Spleen (tissue), 13 donors: ENCODE measurements around the gene EXOSC7. TPM values are rescaled to one million over a fixed set of nuclear protein-coding genes. Genes with fewer than 3 reads are reported as not detected.

Source experiments
- DNase-seq: peaks from one replicate; pipeline ENCODE4 v3.0.0-alpha.2; 2020
- H3K27ac ChIP-seq, 8 donors: fragments of 200-600 bp; sonication (generic) in 7 of 8; 1 replicate in 4 of 8; 2 replicates in 4 of 8; pipeline versions ENCODE4 v1.5.0 to v1.8.0; 2016 to 2021; ENCODE audit warnings: inconsistent platforms in 4 of 8, mild to moderate bottlenecking in 4 of 8, moderate library complexity in 1 of 8
- H3K27me3 ChIP-seq, 7 donors: fragments of 200-600 bp; sonication (generic) in 6 of 7; replicated peaks in 1 of 7; 1 replicate in 4 of 7; 2 replicates in 3 of 7; pipeline versions ENCODE4 v1.5.0 to v1.8.0; 2016 to 2021; ENCODE audit warnings: inconsistent platforms in 3 of 7, mild to moderate bottlenecking in 1 of 7
- H3K36me3 ChIP-seq, 6 donors: fragments of 200-600 bp; sonication (generic) in 5 of 6; 1 replicate in 4 of 6; 2 replicates in 2 of 6; pipeline versions ENCODE4 v1.5.0 to v1.8.0; 2016 to 2021; ENCODE audit warnings: inconsistent platforms in 2 of 6
- H3K4me1 ChIP-seq, 6 donors: fragments of 200-600 bp; sonication (generic) in 5 of 6; 1 replicate in 3 of 6; 2 replicates in 3 of 6; pipeline versions ENCODE4 v1.5.0 to v1.8.0; 2016 to 2021; ENCODE audit warnings: inconsistent platforms in 3 of 6
- H3K4me3 ChIP-seq, 8 donors: fragments of 200-600 bp; sonication (generic) in 7 of 8; 1 replicate in 4 of 8; 2 replicates in 4 of 8; pipeline versions ENCODE4 v1.5.0 to v1.8.0; 2016 to 2021; ENCODE audit warnings: inconsistent platforms in 4 of 8, mild to moderate bottlenecking in 4 of 8, moderate library complexity in 2 of 8
- H3K9me3 ChIP-seq, 8 donors: fragments of 200-600 bp; sonication (generic) in 7 of 8; 1 replicate in 4 of 8; 2 replicates in 4 of 8; pipeline versions ENCODE4 v1.5.0 to v1.8.0; 2016 to 2021; ENCODE audit warnings: inconsistent platforms in 4 of 8
- POLR2A ChIP-seq, 3 donors: fragments of 450-650 bp; IDR thresholded peaks; one replicate each; pipeline ENCODE4 v1.5.1; 2017; ENCODE audit warnings: antibody characterized with exemption in 3 of 3, mild to moderate bottlenecking in 1 of 3
- POLR2AphosphoS5 ChIP-seq, 3 donors: sonication (generic); formaldehyde crosslinking; IDR thresholded peaks; one replicate each; pipeline ENCODE4 v1.5.1; 2017; ENCODE audit warnings: antibody characterized with exemption in 3 of 3
- WGBS, 5 donors: extraction: QIAGEN DNeasy Blood & Tissue Kit in 3 of 5; methylation state at CpG; one replicate each; pipeline versions ENCODE4 v1.1.5 to v1.1.7; 2013 to 2018; 5-methylcytosine and 5-hydroxymethylcytosine counted together
- intact Hi-C: fragments of 100-400 bp; cut with DNase I; formaldehyde crosslinking; loops from one replicate; pipeline ENCODE4 v1.15.0; 2023; ENCODE audit warnings: low total_unique reads
- long read RNA-seq, 2 donors: transcript quantifications; one replicate each; lab custom pipeline, GENCODE V29; 2026
- polyA plus RNA-seq, 3 donors: library from polyadenylated mRNA; stranded (reverse); fragments of 200-250 nt; gene quantifications; one replicate each; pipeline ENCODE4 v1.2.1, GENCODE V29; 2013
- total RNA-seq, 7 donors: library from RNA; depleted of rRNA in 3 of 7; stranded (reverse); fragments of >200 nt in 3 of 7; fragmentation: NEBNext Ultra II Directional in 4 of 7; extraction: Animal tissue kit (Norgen Biotek cat#: 25700) in 4 of 7; gene quantifications; one replicate each; pipeline versions ENCODE4 v1.1.0 to v1.2.1, GENCODE V29; 2016 to 2021
- TF ChIP-seq, protein P1 (sequence below), 11 experiments: fragments of 200-600 bp in 7 of 11; fragments of 450-650 bp in 4 of 11; sonication (generic) in 4 of 11; IDR thresholded peaks in 8 of 11; conservative IDR thresholded peaks in 3 of 11; 1 replicate in 7 of 11; 2 replicates in 4 of 11; pipeline versions ENCODE4 v1.4.0 to v1.8.0; 2016 to 2021; ENCODE audit warnings: antibody characterized with exemption in 11 of 11, inconsistent platforms in 4 of 11, mild to moderate bottlenecking in 1 of 11
- donor health status: healthy with polysubstance abuse.
- donor health status: DM: no; HTN: no; CAD: no; lungs with moderate emphysema.
- donor health status: DM: no; HTN: no; CAD: no.
- donor health status: Bipolar disorder and iron deficiency.
- donor health status: healthy.
- donor health status: DM: no; HTN: no; CAD: no.
- donor health status: DM: yes; HTN: yes; CAD: no.

EXOSC7 gene
- total RNA-seq (10 to 100 TPM; 28.4 to 42.8 (median 33.6) TPM), polyA plus RNA-seq (10 to 100 TPM; 32.1 to 43.7 (median 43.1) TPM)
- long read RNA-seq, donor 1, transcript EXOSC7-201 (8 exons, 1,055 nt): major isoform, 13 of 32 reads
- long read RNA-seq, donor 1, transcript EXOSC7-209 (3 exons, 1,647 nt): minor isoform, 5 of 32 reads
- long read RNA-seq, donor 1, partial matches to known transcripts: 0 of 32 reads
- long read RNA-seq, donor 1, other reads (novel, unspliced or antisense): 12 of 32 reads
- long read RNA-seq, donor 2, transcript EXOSC7-201 (8 exons, 1,055 nt): major isoform, 14 of 17 reads
- long read RNA-seq, donor 2, partial matches to known transcripts: 0 of 17 reads
- long read RNA-seq, donor 2, other reads (novel, unspliced or antisense): 0 of 17 reads

DNA sequence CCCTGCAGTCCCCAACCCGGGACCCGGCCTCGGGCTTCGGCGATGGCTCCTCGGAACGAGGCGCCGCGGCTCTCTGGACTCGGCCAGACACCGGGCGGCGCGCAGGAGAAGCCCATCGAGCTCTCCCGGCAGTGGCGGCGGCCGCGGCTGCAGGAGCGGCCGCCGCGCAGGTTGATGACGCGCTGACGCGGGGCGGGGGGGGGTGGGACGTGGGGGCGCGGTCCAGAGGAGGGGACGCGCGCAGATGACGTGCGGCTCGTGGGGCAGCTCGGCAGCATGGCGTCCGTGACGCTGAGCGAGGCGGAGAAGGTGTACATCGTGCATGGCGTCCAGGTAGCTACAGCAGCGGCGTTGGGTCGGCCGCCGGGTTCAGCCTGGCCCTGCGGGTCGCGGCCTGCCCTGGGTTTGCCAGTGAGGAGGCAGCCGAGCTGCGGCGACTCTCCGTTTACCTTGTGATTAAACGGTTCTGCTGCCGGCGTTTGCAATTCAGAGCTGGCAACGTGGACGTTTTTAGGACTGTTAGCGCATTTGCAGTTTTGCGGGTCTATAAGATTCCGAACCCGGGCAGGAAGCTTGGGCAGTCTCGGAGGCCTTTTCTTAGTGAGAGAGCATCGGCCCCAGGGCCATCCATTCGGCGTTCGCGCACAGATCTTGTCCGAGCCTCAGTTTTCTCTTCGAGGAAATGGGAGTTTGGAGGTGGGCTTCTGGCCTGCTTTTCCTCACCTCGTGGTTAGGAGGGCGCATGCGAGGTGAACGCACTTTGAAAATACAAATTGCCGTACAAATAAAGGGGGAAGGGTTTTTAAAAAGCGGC is at the start of gene EXOSC7, which contains the start of gene ZDHHC3:
TSS of gene EXOSC7 (plus strand) at position 243 of the 814 bp plus-strand sequence. CDS start at position 277, 34 bp downstream.
TSS of gene ZDHHC3 (minus strand) at position 173 of the 814 bp plus-strand sequence. CDS start 16,738 bp downstream, outside the sequence.
- peak within 1 kb of the TSS; percentile 76 to 96 (median 88) for H3K4me3 ChIP-seq
- intact Hi-C loops: loop anchor here (5.0 kb wide), 1 partner anchor 639 kb away; the partner anchor contains the start of gene TCAIM
- WGBS, 5 donors: 0 to 1% (median 1%) methylated on average over 47 to 82 of the region's 82 CpGs
- peak; percentile 98 for DNase-seq
- peak within 1 kb of the TSS; percentile 75 to 95 (median 90) for H3K27ac ChIP-seq
- H3K27me3 ChIP-seq: no peaks in the 10 kb centered on the region
- TF ChIP-seq POLR2A (IDR thresholded peaks at IDR 0.05) (peak in 1 of 3 donors; percentile 12), POLR2AphosphoS5 (IDR thresholded peaks at IDR 0.05) (peak; percentile 91 to 94 (median 93))
- TF ChIP-seq, protein P1, sequence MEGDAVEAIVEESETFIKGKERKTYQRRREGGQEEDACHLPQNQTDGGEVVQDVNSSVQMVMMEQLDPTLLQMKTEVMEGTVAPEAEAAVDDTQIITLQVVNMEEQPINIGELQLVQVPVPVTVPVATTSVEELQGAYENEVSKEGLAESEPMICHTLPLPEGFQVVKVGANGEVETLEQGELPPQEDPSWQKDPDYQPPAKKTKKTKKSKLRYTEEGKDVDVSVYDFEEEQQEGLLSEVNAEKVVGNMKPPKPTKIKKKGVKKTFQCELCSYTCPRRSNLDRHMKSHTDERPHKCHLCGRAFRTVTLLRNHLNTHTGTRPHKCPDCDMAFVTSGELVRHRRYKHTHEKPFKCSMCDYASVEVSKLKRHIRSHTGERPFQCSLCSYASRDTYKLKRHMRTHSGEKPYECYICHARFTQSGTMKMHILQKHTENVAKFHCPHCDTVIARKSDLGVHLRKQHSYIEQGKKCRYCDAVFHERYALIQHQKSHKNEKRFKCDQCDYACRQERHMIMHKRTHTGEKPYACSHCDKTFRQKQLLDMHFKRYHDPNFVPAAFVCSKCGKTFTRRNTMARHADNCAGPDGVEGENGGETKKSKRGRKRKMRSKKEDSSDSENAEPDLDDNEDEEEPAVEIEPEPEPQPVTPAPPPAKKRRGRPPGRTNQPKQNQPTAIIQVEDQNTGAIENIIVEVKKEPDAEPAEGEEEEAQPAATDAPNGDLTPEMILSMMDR (IDR thresholded peaks at IDR 0.05 in 8 of 11, conservative IDR thresholded peaks at IDR 0.05 in 3 of 11): peak in 2 of 11 experiments; percentile 36 to 42
- H3K36me3 ChIP-seq: peaks cover 0 to 1% (median 0%) of the 10 kb centered on the region in 6 donors
- H3K9me3 ChIP-seq: no peaks in the 10 kb centered on the region
- H3K4me1 ChIP-seq: peaks cover 23 to 90% (median 62%) of the 10 kb centered on the region in 6 donors

DNA sequence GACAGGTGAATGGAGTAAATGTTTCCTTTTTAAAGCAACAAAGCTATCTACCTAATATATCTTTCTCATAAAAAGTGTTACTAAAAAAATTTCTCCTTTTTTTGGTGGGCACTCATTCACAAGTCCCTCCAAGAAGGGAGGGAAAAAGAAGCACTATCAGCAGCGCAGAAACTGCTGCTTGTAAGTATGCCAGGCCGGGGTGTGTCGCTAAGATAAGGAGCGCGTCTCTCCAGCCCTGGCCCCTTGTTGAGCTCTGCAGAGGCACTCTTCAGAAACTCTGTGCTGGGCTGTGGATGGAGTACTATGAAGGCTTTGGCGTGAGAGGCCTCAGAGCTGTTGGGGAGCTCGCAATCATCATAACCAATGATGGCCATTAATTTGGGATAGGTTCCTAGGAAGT is 49.1 kb upstream of the EXOSC7 start:
- 90 to 99% (median 97%) methylated on average over 7 of the region's 7 CpGs for WGBS, 5 donors
- TF ChIP-seq, protein P1 (IDR thresholded peaks at IDR 0.05 in 8 of 11, conservative IDR thresholded peaks at IDR 0.05 in 3 of 11): no peak
- TF ChIP-seq POLR2A (IDR thresholded peaks at IDR 0.05) (no peak), POLR2AphosphoS5 (IDR thresholded peaks at IDR 0.05) (no peak)
- H3K4me3 ChIP-seq: no peak overlapping the region
- no peak for DNase-seq
- intact Hi-C loops: no loop called here
- H3K27me3 ChIP-seq: no peaks in the 10 kb centered on the region
- no peaks in the 10 kb centered on the region for H3K4me1 ChIP-seq
- no peak overlapping the region for H3K27ac ChIP-seq
- peaks cover 0 to 100% (median 70%) of the 10 kb centered on the region in 6 donors for H3K36me3 ChIP-seq
- no peaks in the 10 kb centered on the region for H3K9me3 ChIP-seq

DNA sequence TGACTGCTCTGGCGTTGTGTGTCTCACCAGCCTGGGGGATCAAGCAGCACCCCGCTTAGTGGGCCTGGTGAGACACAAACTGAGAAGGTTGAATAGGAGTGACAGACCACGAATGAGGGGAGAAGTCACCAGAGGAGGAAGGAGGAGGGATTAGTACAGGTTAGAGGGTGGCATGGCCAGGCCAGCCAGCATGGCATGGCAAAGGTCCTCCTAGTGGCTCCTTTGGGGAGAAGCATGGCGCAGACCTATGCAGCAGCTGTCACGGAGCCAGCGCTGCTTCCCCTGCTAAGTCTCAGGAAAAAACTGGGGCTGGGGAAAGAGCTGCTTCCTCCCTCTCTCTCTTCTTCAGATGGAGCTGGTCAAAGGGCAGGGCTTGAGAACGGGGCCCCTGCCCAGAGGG is 48.7 kb upstream of the EXOSC7 start:
- Histone ChIP-seq H3K4me1 (no peaks in the 10 kb centered on the region), H3K9me3 (no peaks in the 10 kb centered on the region), H3K4me3 (no peak overlapping the region), H3K27me3 (no peaks in the 10 kb centered on the region), H3K36me3 (peaks cover 0 to 100% (median 70%) of the 10 kb centered on the region in 6 donors), H3K27ac (no peak overlapping the region)
- WGBS, 5 donors: 90 to 97% (median 94%) methylated on average over 7 of the region's 7 CpGs
- no peak for DNase-seq
- TF ChIP-seq, protein P1 (IDR thresholded peaks at IDR 0.05 in 8 of 11, conservative IDR thresholded peaks at IDR 0.05 in 3 of 11): no peak
- TF ChIP-seq POLR2A (IDR thresholded peaks at IDR 0.05) (no peak), POLR2AphosphoS5 (IDR thresholded peaks at IDR 0.05) (no peak)
- intact Hi-C loops: no loop called here
